K562 (cell line): ENCODE measurements around the gene ATRX. TPM values are rescaled to one million over a fixed set of nuclear protein-coding genes. Genes with fewer than 3 reads are reported as not detected.

Experiments used
- ATAC-seq: fragments of 200-7000 bp; cut with Tn5 transposase; 3 replicates; pipeline ENCODE4 v1.9.1; 2020; ENCODE audit warnings: moderate library complexity
- BruUV-seq: library from RNA; stranded (reverse); fragments of 400-500 nt; replicated peaks from 2 replicates; lab custom pipeline; 2021; lab: Mats Ljungman, UMichigan
- CTCF ChIA-PET: fragments of 300-600 bp; formaldehyde crosslinking; extraction: SDS; loops from one replicate; lab custom pipeline; 2021; ENCODE audit warnings: low intra/inter-chr PET ratio; lab: Yijun Ruan, JAX
- POLR2A ChIA-PET: fragments of 300-600, 350-650 bp; sonication (Branson Sonifier 250); formaldehyde crosslinking; extraction: SDS; loops from one replicate; lab custom pipeline; 2021; ENCODE audit warnings: antibody characterized with exemption, inconsistent platforms; lab: Yijun Ruan, JAX
- DNase-seq, 4 experiments: peaks; one replicate each; pipeline versions ENCODE4 v3.0.0 to v3.0.0-alpha.2; 2011 to 2018; ENCODE audit warnings: low spot score in 3 of 4, mixed read lengths in 3 of 4; ENCODE audit errors: extremely low read depth in 1 of 4
- FAIRE-seq: peaks from 2 replicates; lab custom pipeline; 2011; peaks lifted over from hg19 to GRCh38; lab: Jason Lieb, UNC
- H2AFZ ChIP-seq: 2 replicates; pipeline ENCODE4 v1.6.0; 2011; ENCODE audit warnings: low read depth, low read length, control low read depth, inconsistent platforms
- H3K27ac ChIP-seq: fragments of 200-600 bp; 3 replicates; pipeline ENCODE4 v1.8.0; 2011; ENCODE audit warnings: low read depth, mild to moderate bottlenecking, control low read depth, inconsistent platforms, low read length, moderate library complexity, mixed read lengths; ENCODE audit errors: extremely low read depth
- H3K27me3 ChIP-seq, 2 experiments: fragments of 300-600 bp in 1 of 2; 2 replicates in 1 of 2; 3 replicates in 1 of 2; pipeline versions ENCODE4 v1.6.0 to v1.8.0; 2011; ENCODE audit warnings: inconsistent platforms in 2 of 2, low read length in 2 of 2, mild to moderate bottlenecking in 1 of 2, mixed read lengths in 1 of 2, moderate library complexity in 1 of 2; ENCODE audit not compliant: control insufficient read depth in 2 of 2, insufficient read depth in 2 of 2
- H3K36me3 ChIP-seq: fragments of 300-600 bp; 3 replicates; pipeline ENCODE4 v1.8.0; 2011; ENCODE audit warnings: mild to moderate bottlenecking, low read length, inconsistent platforms; ENCODE audit not compliant: control insufficient read depth, insufficient read depth
- H3K4me1 ChIP-seq, 2 experiments: fragments of 200-600 bp in 1 of 2; replicated peaks in 1 of 2; 2 replicates in 1 of 2; 3 replicates in 1 of 2; pipeline versions ENCODE4 v1.5.1 to v1.8.0; 2011; ENCODE audit warnings: inconsistent platforms in 2 of 2, low read length in 2 of 2, mild to moderate bottlenecking in 1 of 2, mixed read lengths in 1 of 2, moderate library complexity in 1 of 2; ENCODE audit not compliant: control insufficient read depth in 2 of 2, insufficient read depth in 2 of 2
- H3K4me2 ChIP-seq: 2 replicates; pipeline ENCODE4 v1.6.1; 2011; ENCODE audit warnings: low read length, control low read depth, inconsistent platforms, mixed read lengths; ENCODE audit not compliant: insufficient read depth
- H3K4me3 ChIP-seq: fragments of 200-600 bp; sonication (generic), shearing (Covaris generic); 2 replicates; pipeline ENCODE4 v1.5.1; 2016; ENCODE audit warnings: control low read depth, inconsistent platforms
- H3K79me2 ChIP-seq: fragments of 200-600 bp; 3 replicates; pipeline ENCODE4 v1.8.0; 2011; ENCODE audit warnings: low read length, inconsistent platforms; ENCODE audit not compliant: control insufficient read depth, insufficient read depth
- H3K9ac ChIP-seq, 2 experiments: 2 replicates each; pipeline versions ENCODE4 v1.6.0 to v1.6.1; 2011; ENCODE audit warnings: low read depth in 2 of 2, low read length in 2 of 2, control low read depth in 1 of 2, inconsistent platforms in 1 of 2, mild to moderate bottlenecking in 1 of 2, mixed read lengths in 1 of 2; ENCODE audit not compliant: insufficient read depth in 1 of 2
- H3K9me1 ChIP-seq: one replicate; pipeline ENCODE4 v1.6.0; 2011; ENCODE audit warnings: inconsistent platforms, mild to moderate bottlenecking, low read length, moderate library complexity; ENCODE audit not compliant: control insufficient read depth, insufficient read depth
- H3K9me3 ChIP-seq: replicated peaks from 2 replicates; pipeline ENCODE4 v1.5.1; 2011; ENCODE audit warnings: low read depth, low read length, inconsistent platforms; ENCODE audit not compliant: control insufficient read depth, insufficient read depth
- H4K20me1 ChIP-seq: replicated peaks from 2 replicates; pipeline ENCODE4 v1.6.1; 2011; ENCODE audit warnings: low read length, inconsistent platforms, mixed read lengths; ENCODE audit not compliant: control insufficient read depth, insufficient read depth
- CCAR2 ChIP-seq: fragments of 200-400 bp; formaldehyde crosslinking; IDR thresholded peaks from 2 replicates; pipeline ENCODE4 v1.6.1; 2017; ENCODE audit warnings: mild to moderate bottlenecking, low read depth, low read length
- CGGBP1 ChIP-seq: fragments of 250-450 bp; sonication (Bioruptor Pico); IDR thresholded peaks from 2 replicates; pipeline ENCODE4 v1.9.0; 2021; ENCODE audit warnings: mild to moderate bottlenecking
- COPS2 ChIP-seq: fragments of 450-650 bp; conservative IDR thresholded peaks from 2 replicates; pipeline ENCODE4 v1.6.1; 2016; ENCODE audit warnings: mild to moderate bottlenecking, moderate library complexity
- ESRRA ChIP-seq: fragments of 450-650 bp; IDR thresholded peaks from 2 replicates; pipeline ENCODE4 v1.6.1; 2014; ENCODE audit warnings: low read depth, mild to moderate bottlenecking, moderate library complexity, borderline replicate concordance
- ID3 ChIP-seq, 2 experiments: fragments of 250-450 bp in 1 of 2; fragments of 450-650 bp in 1 of 2; sonication (Bioruptor Pico) in 1 of 2; IDR thresholded peaks; 2 replicates each; pipeline versions ENCODE4 v1.6.1 to v1.8.0; 2016 to 2021; ENCODE audit warnings: mild to moderate bottlenecking in 2 of 2, moderate library complexity in 2 of 2, missing compliant biosample characterization in 1 of 2, missing genetic modification characterization in 1 of 2
- MED1 ChIP-seq: sonication (generic); formaldehyde crosslinking; IDR thresholded peaks from 2 replicates; pipeline ENCODE4 v1.8.1; 2023; ENCODE audit warnings: missing genetic modification reagents, borderline replicate concordance
- POLR3G ChIP-seq: IDR thresholded peaks from 2 replicates; pipeline ENCODE4 v1.6.1; 2011; ENCODE audit not compliant: insufficient read length, insufficient replicate concordance; ENCODE audit errors: extremely low read depth
- POU5F1 ChIP-seq: fragments of 150-350 bp; IDR thresholded peaks from 2 replicates; pipeline ENCODE4 v1.6.1; 2014; ENCODE audit warnings: borderline replicate concordance, low read length, low read depth, mild to moderate bottlenecking; ENCODE audit not compliant: partially characterized antibody
- RFX1 ChIP-seq: fragments of 450-650 bp; IDR thresholded peaks from 2 replicates; pipeline ENCODE4 v1.6.1; 2016; ENCODE audit warnings: mild to moderate bottlenecking, moderate library complexity
- TAF9B ChIP-seq: fragments of 450-650 bp; IDR thresholded peaks from 2 replicates; pipeline ENCODE4 v1.6.1; 2018; ENCODE audit warnings: mild to moderate bottlenecking; ENCODE audit not compliant: partially characterized antibody
- ZBTB17 ChIP-seq: fragments of 450-650 bp; formaldehyde crosslinking; IDR thresholded peaks from 2 replicates; pipeline ENCODE4 v1.4.0; 2020; ENCODE audit warnings: mild to moderate bottlenecking
- ZBTB26 ChIP-seq: fragments of 450-650 bp; formaldehyde crosslinking; IDR thresholded peaks from 2 replicates; pipeline ENCODE4 v1.4.0; 2022; ENCODE audit warnings: missing genetic modification characterization
- ZNF232 ChIP-seq: sonication (generic); formaldehyde crosslinking; IDR thresholded peaks from 2 replicates; pipeline ENCODE4 v1.8.0; 2022; ENCODE audit warnings: mild to moderate bottlenecking, missing genetic modification reagents
- ZNF695 ChIP-seq: fragments of 450-650 bp; formaldehyde crosslinking; IDR thresholded peaks from 2 replicates; pipeline ENCODE4 v1.4.0; 2020; ENCODE audit warnings: mild to moderate bottlenecking, moderate library complexity
- ZNF778 ChIP-seq: fragments of 450-650 bp; formaldehyde crosslinking; IDR thresholded peaks from 2 replicates; pipeline ENCODE4 v1.4.0; 2020; ENCODE audit warnings: mild to moderate bottlenecking, moderate library complexity
- WGBS: fragments of 100-300 bp; shearing (Covaris generic); methylation state at CpG from one replicate; pipeline ENCODE4 v1.1.6; 2016; ENCODE audit warnings: low coverage, mixed read lengths; ENCODE audit not compliant: insufficient coverage; ENCODE audit errors: missing lambda C conversion rate; 5-methylcytosine and 5-hydroxymethylcytosine counted together
- in situ Hi-C: fragments of 300-500 bp; cut with MboI; formaldehyde crosslinking; loops from 4 replicates; pipeline ENCODE4 v1.15.0; 2018; ENCODE audit warnings: inconsistent platforms, mixed read lengths
- intact Hi-C: fragments of 100-400 bp; cut with micrococcal nuclease; formaldehyde crosslinking; loops from 2 replicates; pipeline ENCODE4 v1.14.2; 2022
- polyA plus RNA-seq, 8 experiments: library from polyadenylated mRNA; depleted of rRNA in 4 of 8; stranded (reverse) in 5 of 8; unstranded in 3 of 8; fragments of >200 nt; fragmentation: Nextera tagmentation in 2 of 8; fragmentation: Illumina TruSeq in 1 of 8; extraction: Ambion mirVana in 2 of 8; extraction: Trizol in 1 of 8; gene quantifications; 2 replicates each; pipeline versions ENCODE4 v1.2.1 to v1.2.3, GENCODE V29; 2011 to 2014; ENCODE audit warnings: inconsistent platforms in 1 of 8, missing spikeins in 1 of 8
- total RNA-seq, 7 experiments: library from RNA; depleted of rRNA in 6 of 7; stranded (reverse); fragments of >200 nt in 6 of 7; fragmentation: Illumina TruSeq in 2 of 7; extraction: Trizol in 2 of 7; gene quantifications; 2 replicates each; pipeline versions ENCODE4 v1.2.1 to v1.2.3, GENCODE V29; 2011 to 2021; ENCODE audit warnings: low replicate concordance in 1 of 7

ATRX gene
- total and polyA plus RNA-seq, 9 of the 15 experiments (the other 6 are each of a cell fraction or from before 2014, with no cell fraction given): 7.7 to 23.1 (median 20.2) TPM

- no peaks in the 10 kb centered on the region for H4K20me1 ChIP-seq
- no peaks in the 10 kb centered on the region for H3K27me3 ChIP-seq
- no peak overlapping the region for H3K9ac ChIP-seq
- ChIA-PET POLR2A (no interaction called here), CTCF (no interaction called here)
- 37% methylated on average over 7 of the region's 9 CpGs for WGBS
- no peaks in the 10 kb centered on the region for H3K79me2 ChIP-seq
- intact Hi-C loops: no loop called here
- H3K4me1 ChIP-seq: no peaks in the 10 kb centered on the region
- DNase-seq (no peak), ATAC-seq (no peak), FAIRE-seq (no peak)
- BruUV-seq: no TSS peak
- H3K9me3 ChIP-seq: no peaks in the 10 kb centered on the region
- TF ChIP-seq ZBTB17 (CRISPR knock-in tag) (no peak), ESRRA (no peak), ZNF695 (CRISPR knock-in tag) (no peak), ID3 (CRISPR knock-in tag; IDR thresholded peaks at IDR 0.05) (no peak), ID3 (tag; IDR thresholded peaks at IDR 0.05) (no peak), ZNF232 (no peak), ZNF778 (CRISPR knock-in tag) (no peak), RFX1 (no peak), TAF9B (no peak), POU5F1 (no peak), MED1 (CRISPR knock-in tag) (no peak), POLR3G (no peak), CGGBP1 (CRISPR knock-in tag) (no peak), CCAR2 (no peak), COPS2 (no peak), ZBTB26 (CRISPR knock-in tag) (no peak)
- no peak overlapping the region for H3K4me2 ChIP-seq
- no peak overlapping the region for H3K4me3 ChIP-seq
- in situ Hi-C loops: no loop called here
- H3K9me1 ChIP-seq: no peaks in the 10 kb centered on the region
- no peaks in the 10 kb centered on the region for H3K36me3 ChIP-seq
- H3K27ac ChIP-seq: no peak overlapping the region
- H2AFZ ChIP-seq: no peak overlapping the region
Measured at GRCh38 chrX:77820091-77820727, 34.2 kb upstream of the ATRX start.
